GM23338 (cell line): ENCODE data around the gene CHAT. TPM values are rescaled to one million over a fixed set of nuclear protein-coding genes. Genes with fewer than 3 reads are reported as not detected.

ENCODE experiments used
- ATAC-seq: fragments of 200-7000 bp; cut with Tn5 transposase; 3 replicates; pipeline ENCODE4 v1.9.1; 2020
- DNase-seq: peaks from one replicate; pipeline ENCODE4 v3.0.0-alpha.2; 2015; ENCODE audit warnings: low spot score
- H2AFZ ChIP-seq: fragments of 200-600 bp; sonication (generic); 2 replicates; pipeline ENCODE4 v1.8.0; 2016; ENCODE audit warnings: antibody characterized with exemption, mild to moderate bottlenecking, moderate library complexity
- H3F3A ChIP-seq: fragments of 200-600 bp; sonication (generic); replicated peaks from 2 replicates; pipeline ENCODE4 v1.8.0; 2017; ENCODE audit warnings: antibody characterized with exemption, mixed run types, low read depth
- H3K27ac ChIP-seq: fragments of 200-600 bp; sonication (generic); 2 replicates; pipeline ENCODE4 v1.6.1; 2016; ENCODE audit warnings: low read depth
- H3K27me3 ChIP-seq: fragments of 200-600 bp; sonication (generic); 2 replicates; pipeline ENCODE4 v1.8.0; 2016; ENCODE audit warnings: mild to moderate bottlenecking, mixed run types, moderate library complexity; ENCODE audit not compliant: insufficient read depth
- H3K36me3 ChIP-seq: fragments of 200-600 bp; sonication (generic); 2 replicates; pipeline ENCODE4 v1.8.0; 2016; ENCODE audit warnings: mild to moderate bottlenecking; ENCODE audit not compliant: insufficient read depth
- H3K4me1 ChIP-seq: fragments of 200-600 bp; sonication (generic); 2 replicates; pipeline ENCODE4 v1.8.0; 2016; ENCODE audit warnings: mild to moderate bottlenecking, moderate library complexity; ENCODE audit not compliant: insufficient read depth
- H3K4me2 ChIP-seq: fragments of 200-600 bp; sonication (generic); 2 replicates; pipeline ENCODE4 v1.7.1; 2017; ENCODE audit warnings: mixed run types
- H3K4me3 ChIP-seq: fragments of 200-600 bp; sonication (generic); 2 replicates; pipeline ENCODE4 v1.6.1; 2016; ENCODE audit warnings: mixed run types
- H3K79me2 ChIP-seq: fragments of 200-600 bp; sonication (generic); replicated peaks from 2 replicates; pipeline ENCODE4 v1.8.0; 2017; ENCODE audit warnings: mild to moderate bottlenecking; ENCODE audit not compliant: insufficient read depth
- H3K9me2 ChIP-seq: fragments of 200-600 bp; sonication (generic); 2 replicates; pipeline ENCODE4 v1.8.0; 2017; ENCODE audit not compliant: insufficient read depth
- H4K20me1 ChIP-seq: fragments of 200-600 bp; sonication (generic); replicated peaks from 2 replicates; pipeline ENCODE4 v1.8.0; 2017; ENCODE audit warnings: mild to moderate bottlenecking; ENCODE audit not compliant: insufficient read depth
- H3K27ac Mint-ChIP-seq: 2 replicates; pipeline ENCODE4 v1.8.0; 2020; ENCODE audit warnings: inconsistent platforms, mild to moderate bottlenecking, moderate library complexity, mixed read lengths
- H3K27me3 Mint-ChIP-seq: 3 replicates; pipeline ENCODE4 v1.8.0; 2022; ENCODE audit warnings: low read depth, mild to moderate bottlenecking, moderate library complexity, mixed read lengths, inconsistent platforms; ENCODE audit not compliant: insufficient read depth, poor library complexity
- H3K36me3 Mint-ChIP-seq: 3 replicates; pipeline ENCODE4 v1.8.0; 2021; ENCODE audit warnings: low read depth, mild to moderate bottlenecking, inconsistent platforms, moderate library complexity, mixed read lengths
- H3K4me1 Mint-ChIP-seq: 3 replicates; pipeline ENCODE4 v1.8.0; 2020; ENCODE audit warnings: mild to moderate bottlenecking, inconsistent platforms, mixed read lengths
- H3K4me3 Mint-ChIP-seq: 3 replicates; pipeline ENCODE4 v1.8.0; 2021; ENCODE audit warnings: moderate library complexity, mild to moderate bottlenecking, inconsistent platforms, mixed read lengths
- H3K9me3 Mint-ChIP-seq: 3 replicates; pipeline ENCODE4 v1.8.0; 2020; ENCODE audit warnings: moderate library complexity, mild to moderate bottlenecking, inconsistent platforms, mixed read lengths
- CREB1 ChIP-seq: fragments of 250-450 bp; sonication (Bioruptor Pico); IDR thresholded peaks from 2 replicates; pipeline ENCODE4 v1.5.0; 2020; ENCODE audit warnings: low read depth, mild to moderate bottlenecking, moderate library complexity
- CTCF ChIP-seq, 2 experiments: fragments of 200-600 bp in 1 of 2; sonication (generic) in 1 of 2; conservative IDR thresholded peaks; 2 replicates each; pipeline versions ENCODE4 v1.5.1 to v1.6.1; 2016 to 2017; ENCODE audit warnings: antibody characterized with exemption in 2 of 2, low read depth in 2 of 2, mild to moderate bottlenecking in 2 of 2, moderate library complexity in 1 of 2
- ETS1 ChIP-seq: IDR thresholded peaks from 2 replicates; pipeline ENCODE4 v1.6.1; 2016; ENCODE audit warnings: antibody characterized with exemption
- EZH2 ChIP-seq: fragments of 200-600 bp; sonication (generic); IDR thresholded peaks from one replicate; pipeline ENCODE4 v1.8.0; 2017; ENCODE audit warnings: antibody characterized with exemption, mild to moderate bottlenecking, low read depth; ENCODE audit not compliant: unreplicated experiment
- EZH2phosphoT487 ChIP-seq: fragments of 200-600 bp; sonication (generic); IDR thresholded peaks from one replicate; pipeline ENCODE4 v1.8.1; 2018; ENCODE audit warnings: antibody characterized with exemption; ENCODE audit not compliant: unreplicated experiment
- JUNB ChIP-seq: IDR thresholded peaks from one replicate; pipeline ENCODE4 v1.6.1; 2016; ENCODE audit warnings: antibody characterized with exemption; ENCODE audit not compliant: unreplicated experiment
- NANOG ChIP-seq: IDR thresholded peaks from 2 replicates; pipeline ENCODE4 v1.6.1; 2016; ENCODE audit warnings: antibody characterized with exemption, borderline replicate concordance
- POLR2AphosphoS5 ChIP-seq: IDR thresholded peaks from 2 replicates; pipeline ENCODE4 v1.6.1; 2016; ENCODE audit warnings: antibody characterized with exemption, low read depth
- REST ChIP-seq: IDR thresholded peaks from one replicate; pipeline ENCODE4 v1.6.1; 2018; ENCODE audit warnings: antibody characterized with exemption; ENCODE audit not compliant: unreplicated experiment
- STAT1 ChIP-seq: IDR thresholded peaks from one replicate; pipeline ENCODE4 v1.6.1; 2016; ENCODE audit warnings: antibody characterized with exemption; ENCODE audit not compliant: unreplicated experiment
- ZNF114 ChIP-seq: fragments of 250-450 bp; sonication (Bioruptor Pico); IDR thresholded peaks from 2 replicates; pipeline ENCODE4 v1.5.0; 2020; ENCODE audit warnings: mild to moderate bottlenecking, moderate library complexity
- ZNF331 ChIP-seq: fragments of 250-450 bp; sonication (Bioruptor Pico); IDR thresholded peaks from 2 replicates; pipeline ENCODE4 v1.5.0; 2020; ENCODE audit warnings: low read depth, mild to moderate bottlenecking, moderate library complexity
- ZNF462 ChIP-seq: fragments of 250-450 bp; sonication (Bioruptor Pico); IDR thresholded peaks from 2 replicates; pipeline ENCODE4 v1.5.0; 2020; ENCODE audit warnings: mild to moderate bottlenecking, moderate library complexity
- polyA plus RNA-seq: library from polyadenylated mRNA; unstranded; fragments of >200 nt; fragmentation: Nextera tagmentation; extraction: Ambion mirVana; gene quantifications from 2 replicates; pipeline ENCODE4 v1.2.1, GENCODE V29; 2016
- total RNA-seq: library from RNA; depleted of rRNA; stranded (reverse); fragments of >200 nt; shearing (Covaris generic); gene quantifications from 2 replicates; pipeline ENCODE4 v1.2.3, GENCODE V29; 2014

CHAT gene
- total and polyA plus RNA-seq, 2 experiments from 2014 or later, result not detected

- no peaks in the 10 kb centered on the region for H3K9me3 Mint-ChIP-seq
- no peak overlapping the region for H3K4me3 Mint-ChIP-seq
- H3F3A ChIP-seq, result no peaks in the 10 kb centered on the region
- no peaks in the 10 kb centered on the region for H3K36me3 Mint-ChIP-seq
- no peak overlapping the region for H3K4me3 ChIP-seq
- H3K79me2 ChIP-seq, result no peaks in the 10 kb centered on the region
- H3K27ac ChIP-seq, result no peak overlapping the region
- H3K27me3 ChIP-seq, result peaks cover 49% of the 10 kb centered on the region
- no peaks in the 10 kb centered on the region for H3K4me1 ChIP-seq
- DNase-seq, result no peak
- TF ChIP-seq NANOG (no peak), CREB1 (CRISPR knock-in tag) (no peak), ZNF114 (no peak), EZH2phosphoT487 (no peak), ZNF331 (CRISPR knock-in tag) (no peak), STAT1 (no peak), ETS1 (no peak), JUNB (no peak), ZNF462 (CRISPR knock-in tag) (no peak), CTCF (conservative IDR thresholded peaks at IDR 0.05; ENCODE audit: low read depth in 2 of 2) (no peak), POLR2AphosphoS5 (no peak), EZH2 (no peak), REST (no peak)
- peaks cover 8% of the 10 kb centered on the region; the same call in 1 of the 3 replicates for H3K4me1 Mint-ChIP-seq
- no peak overlapping the region for H3K27ac Mint-ChIP-seq
- no peaks in the 10 kb centered on the region for H3K36me3 ChIP-seq
- H2AFZ ChIP-seq, result no peak overlapping the region
- peaks cover 44% of the 10 kb centered on the region for H3K27me3 Mint-ChIP-seq
- no peak for ATAC-seq
- no peaks in the 10 kb centered on the region for H3K9me2 ChIP-seq
- peaks cover 5% of the 10 kb centered on the region for H4K20me1 ChIP-seq
- no peak overlapping the region for H3K4me2 ChIP-seq
These were observed 11.3 kb upstream of the CHAT start for GRCh38 chr10:49602380-49603023.
